ENCODE results near the gene C17orf107.

Gene C17orf107

DNA sequence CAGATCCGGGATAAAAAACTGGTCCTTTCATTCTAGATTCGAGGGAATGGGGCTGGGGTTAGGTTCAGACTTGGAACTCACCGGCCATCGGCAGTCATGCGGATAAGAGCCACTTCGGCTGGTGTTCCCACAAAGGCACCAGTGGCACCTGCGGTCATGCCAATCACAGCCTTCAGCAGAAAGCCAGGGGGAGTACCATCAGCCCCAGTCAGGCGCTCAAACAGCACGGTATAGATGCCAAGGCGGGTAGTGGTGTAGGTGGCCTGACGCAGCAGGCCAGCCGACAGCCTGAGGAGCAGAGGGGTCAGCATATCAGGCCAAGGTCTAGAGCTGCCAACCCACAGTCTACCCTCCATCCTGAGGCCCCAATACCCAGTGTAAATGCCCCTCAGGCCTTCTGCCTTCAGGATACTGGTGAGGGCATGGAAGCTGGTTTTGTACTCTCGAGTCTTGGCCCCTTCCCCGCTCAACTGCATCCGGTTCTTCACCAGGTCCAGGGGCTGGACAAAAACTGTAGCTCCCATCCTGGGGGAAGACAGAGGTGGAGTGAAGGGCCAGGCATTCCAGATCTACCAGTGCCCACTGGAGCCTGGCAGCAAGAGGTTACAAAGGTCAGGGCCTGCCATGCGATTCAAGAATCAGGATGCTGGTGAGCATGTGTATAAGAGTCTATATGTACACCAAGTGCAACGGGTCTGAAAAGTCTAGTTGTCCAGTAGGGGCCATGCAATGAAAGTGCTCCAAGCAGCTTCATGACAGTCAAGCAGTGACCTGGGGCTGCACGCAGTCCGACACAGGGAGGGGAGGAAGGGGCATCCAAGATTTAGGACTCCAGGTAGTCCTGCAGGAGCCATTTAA, 39.6 kb downstream of the C17orf107 start:
- DNase-seq, result no peak

DNA sequence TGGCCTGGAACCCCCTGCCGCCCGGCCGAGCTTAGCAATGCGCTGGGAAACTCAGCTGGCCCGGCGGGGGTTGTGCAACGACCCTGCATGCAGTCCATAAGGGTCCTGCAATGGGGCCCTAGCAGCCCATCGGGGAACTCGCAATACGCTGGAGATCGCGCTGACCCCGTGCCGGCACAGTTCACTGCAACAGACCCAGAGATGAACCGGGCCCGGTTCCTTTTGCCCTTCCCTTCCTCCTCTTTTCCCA, 40.1 kb downstream of the C17orf107 start:
- no peak for DNase-seq

DNA sequence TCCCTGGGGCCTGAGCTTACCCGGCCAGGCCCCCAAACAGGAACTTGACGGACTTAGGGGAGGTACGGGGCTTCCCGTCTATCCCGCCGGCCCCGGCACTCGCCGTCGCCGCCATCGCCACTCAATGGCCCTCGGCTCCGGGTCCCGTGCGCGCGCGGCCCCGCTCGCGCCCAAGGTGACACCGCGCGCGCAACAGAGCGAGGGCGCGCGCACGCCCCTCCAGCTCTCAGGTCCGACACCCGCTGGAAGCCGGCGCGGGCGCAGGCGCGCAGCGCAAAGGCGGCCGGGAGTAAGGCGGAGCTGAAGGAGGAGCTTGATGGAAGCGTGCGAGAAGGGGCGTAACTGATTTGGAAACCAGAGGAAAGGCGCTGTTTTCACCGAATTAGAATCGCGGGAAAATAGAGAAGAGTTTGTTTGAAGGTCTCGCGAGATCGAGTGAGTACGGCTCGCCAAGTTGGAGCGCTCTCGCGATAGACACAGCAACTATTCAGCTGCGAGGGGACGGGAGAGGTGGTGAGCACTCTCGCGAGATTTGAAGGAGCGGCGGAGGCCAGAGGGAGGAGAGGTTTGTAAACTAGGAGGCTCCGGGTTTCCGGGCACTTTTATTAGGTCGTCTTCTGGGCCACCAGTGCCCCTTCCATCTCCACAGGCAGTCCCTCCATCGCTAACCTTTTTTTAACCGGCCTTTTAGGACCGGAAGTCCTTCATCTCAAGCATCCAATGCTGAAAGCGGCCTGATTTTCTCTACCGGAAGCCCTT, 40.6 kb downstream of the C17orf107 start, which contains the start of the genes RNF167 and SLC25A11:
RNF167 (plus strand) TSS at position 473 of the 759 bp plus-strand sequence. CDS start 642 bp downstream, outside the sequence.
SLC25A11 (minus strand) TSS at position 251 of the 759 bp plus-strand sequence; CDS start at position 115, 136 bp downstream.
- DNase-seq, result peak; percentile 99

DNA sequence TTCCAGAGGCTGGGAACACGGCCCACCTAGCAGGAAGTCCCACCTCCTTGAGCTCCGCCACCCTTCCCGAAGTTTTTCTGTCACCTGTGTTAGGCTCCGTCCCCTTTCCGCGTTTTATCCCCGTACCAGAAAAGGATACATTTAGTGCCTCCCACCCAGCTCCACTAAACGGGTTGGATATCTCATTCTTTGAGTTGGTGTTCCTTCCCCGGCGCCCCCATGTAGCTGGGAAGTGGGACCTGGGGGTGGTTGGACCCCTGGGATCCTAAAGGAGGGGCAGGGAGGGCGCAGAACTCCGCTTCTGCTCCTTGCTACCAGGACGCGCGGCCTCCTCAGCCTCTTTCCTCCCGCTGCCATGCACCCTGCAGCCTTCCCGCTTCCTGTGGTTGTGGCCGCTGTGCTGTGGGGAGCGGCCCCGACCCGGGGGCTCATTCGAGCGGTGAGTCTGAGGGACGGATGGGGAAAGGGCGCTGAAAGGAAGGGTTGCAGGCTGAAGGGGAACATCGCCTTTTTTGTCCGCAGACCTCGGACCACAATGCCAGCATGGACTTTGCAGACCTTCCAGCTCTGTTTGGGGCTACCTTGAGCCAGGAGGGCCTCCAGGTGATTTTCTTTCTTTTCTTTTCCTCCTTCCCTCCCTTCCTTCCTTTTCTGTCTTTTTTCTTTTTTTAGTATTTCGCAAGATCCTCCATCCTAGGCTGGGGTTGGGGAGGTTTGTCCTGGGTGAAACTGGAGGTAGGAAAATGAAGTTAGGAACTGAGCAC, 41.4 kb downstream of the C17orf107 start:
- no peak for DNase-seq

DNA sequence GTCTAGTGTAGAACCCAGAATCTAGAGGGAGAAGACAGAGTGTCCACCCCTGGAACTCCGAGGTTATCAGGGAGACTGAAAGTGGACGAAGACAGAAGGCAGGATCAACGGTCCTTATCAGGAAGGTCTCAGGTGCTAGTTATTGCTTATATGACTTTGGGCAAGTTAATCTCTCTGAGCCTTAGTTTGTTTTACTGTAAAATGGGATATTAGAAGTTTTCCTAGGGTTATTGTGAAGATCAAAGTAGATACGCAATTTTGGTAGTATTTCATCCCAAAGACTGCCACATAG, 41.9 kb downstream of the C17orf107 start:
- DNase-seq, result no peak

DNA sequence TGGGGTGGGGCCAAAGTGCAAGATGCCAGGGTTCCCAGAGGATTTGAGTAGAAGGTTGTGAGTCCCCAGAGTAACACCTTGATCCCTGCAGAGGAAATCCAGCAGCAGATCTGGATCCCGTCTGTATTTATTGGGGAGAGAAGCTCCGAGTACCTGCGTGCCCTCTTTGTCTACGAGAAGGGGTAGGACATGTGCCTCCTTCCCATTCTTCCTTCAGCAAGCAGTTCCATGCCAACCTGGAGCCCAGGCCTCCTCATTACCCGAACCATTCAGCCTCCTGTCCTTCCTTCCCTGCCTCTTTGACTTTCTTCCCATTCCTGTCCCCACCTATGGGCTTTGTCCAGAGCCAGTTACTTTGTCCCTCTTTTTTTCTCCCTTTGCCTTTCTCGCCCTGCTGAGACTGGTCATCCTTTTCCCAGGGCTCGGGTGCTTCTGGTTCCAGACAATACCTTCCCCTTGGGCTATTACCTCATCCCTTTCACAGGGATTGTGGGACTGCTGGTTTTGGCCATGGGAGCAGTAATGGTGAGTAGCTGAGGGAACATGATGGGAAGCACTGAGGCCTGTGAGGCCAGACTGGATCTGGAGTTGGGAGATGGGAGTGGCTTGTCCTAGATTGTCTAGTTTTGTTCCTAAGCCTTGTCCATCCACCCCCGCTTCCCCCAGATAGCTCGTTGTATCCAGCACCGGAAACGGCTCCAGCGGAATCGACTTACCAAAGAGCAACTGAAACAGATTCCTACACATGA, 43.6 kb downstream of the C17orf107 start:
- no peak for DNase-seq

DNA sequence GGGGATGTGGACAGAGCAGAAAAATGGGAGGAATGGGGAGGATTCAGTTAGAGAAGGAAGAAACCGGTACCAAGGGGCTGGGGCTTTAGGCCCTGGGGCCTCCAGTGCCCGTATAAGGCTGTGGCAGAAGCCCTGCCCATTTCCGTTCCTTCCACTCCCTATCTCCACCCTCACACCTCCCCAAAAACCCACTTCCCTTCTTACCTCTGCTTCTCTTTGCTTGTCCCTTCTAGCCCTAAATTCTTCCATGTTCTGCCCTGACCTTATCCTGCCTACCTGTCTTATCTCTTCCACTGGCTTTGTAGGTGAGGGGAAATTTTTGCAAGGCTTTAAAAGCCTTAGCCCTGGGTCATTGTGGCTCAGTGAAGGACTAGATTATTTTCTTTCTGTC, 44.8 kb downstream of the C17orf107 start:
- no peak for DNase-seq

DNA sequence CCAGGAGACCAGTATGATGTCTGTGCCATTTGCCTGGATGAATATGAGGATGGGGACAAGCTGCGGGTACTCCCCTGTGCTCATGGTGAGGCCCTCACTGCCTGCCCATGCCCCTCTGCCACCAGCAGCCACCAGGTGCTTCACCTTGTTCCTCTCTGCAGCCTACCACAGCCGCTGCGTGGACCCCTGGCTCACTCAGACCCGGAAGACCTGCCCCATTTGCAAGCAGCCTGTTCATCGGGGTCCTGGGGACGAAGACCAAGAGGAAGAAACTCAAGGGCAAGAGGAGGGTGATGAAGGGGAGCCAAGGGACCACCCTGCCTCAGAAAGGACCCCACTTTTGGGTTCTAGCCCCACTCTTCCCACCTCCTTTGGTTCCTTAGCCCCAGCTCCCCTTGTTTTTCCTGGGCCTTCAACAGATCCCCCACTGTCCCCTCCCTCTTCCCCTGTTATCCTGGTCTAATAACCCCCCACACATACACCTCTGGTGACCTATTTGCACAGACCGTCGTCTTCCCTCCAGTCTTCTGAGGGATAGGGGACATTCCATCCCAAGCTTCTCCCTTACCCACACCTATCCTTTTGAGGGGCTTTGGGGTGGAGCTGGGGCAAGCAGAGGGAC, 45.3 kb downstream of the C17orf107 start:
- no peak for DNase-seq

DNA sequence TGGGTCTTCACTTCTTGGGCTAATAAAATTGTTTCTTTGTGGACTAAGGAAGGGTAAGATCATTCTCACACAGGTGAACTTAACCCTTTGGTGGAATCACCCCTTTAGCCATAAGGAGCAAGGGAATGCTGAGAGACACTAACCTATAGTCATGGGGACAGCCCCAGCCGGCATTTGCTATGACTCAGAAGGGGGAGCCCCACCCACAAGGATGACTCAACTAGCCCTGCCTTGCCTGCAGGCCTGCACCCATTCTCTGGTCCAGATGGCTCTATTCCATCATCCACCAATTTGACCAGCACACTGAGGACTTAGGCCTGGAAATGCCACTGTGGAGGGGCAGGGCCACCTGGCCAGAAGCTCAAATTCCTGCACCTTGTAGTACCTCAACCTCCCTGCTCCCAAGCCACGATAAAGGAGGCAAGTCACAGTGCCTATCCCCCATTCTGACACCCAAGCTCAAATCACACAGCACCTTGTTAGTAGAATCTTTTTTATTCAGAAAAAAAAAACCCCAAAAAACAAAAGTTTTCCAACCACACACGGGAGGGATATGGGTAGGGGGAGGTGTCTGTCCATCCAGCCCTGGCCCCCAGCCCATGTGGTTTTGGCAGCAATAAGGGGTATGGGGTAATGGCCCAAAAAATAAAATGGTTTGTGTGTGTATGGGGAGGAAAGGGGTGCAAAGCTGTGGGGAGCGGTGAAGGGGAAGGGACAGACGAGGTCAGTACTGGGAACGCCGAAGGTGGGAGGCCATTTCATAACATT, 46.0 kb downstream of the C17orf107 start:
- peak; percentile 23 for DNase-seq

DNA sequence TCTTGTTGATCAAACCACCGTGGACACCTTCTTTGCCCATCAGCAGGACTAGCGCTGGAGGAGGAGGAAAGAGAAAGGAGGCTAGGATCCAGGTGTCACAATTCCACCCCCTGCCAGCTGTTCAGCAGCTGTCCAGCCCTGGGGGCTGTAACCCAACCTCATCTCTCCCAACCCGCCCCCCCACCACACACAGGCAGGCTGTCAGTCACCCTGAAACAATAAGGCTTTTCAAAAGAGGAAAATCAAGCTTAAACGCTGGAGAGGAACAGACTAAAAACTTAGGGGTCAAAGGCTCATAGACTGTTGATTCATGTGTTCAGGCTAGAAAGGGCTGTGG, 46.6 kb downstream of the C17orf107 start:
- no peak for DNase-seq

DNA sequence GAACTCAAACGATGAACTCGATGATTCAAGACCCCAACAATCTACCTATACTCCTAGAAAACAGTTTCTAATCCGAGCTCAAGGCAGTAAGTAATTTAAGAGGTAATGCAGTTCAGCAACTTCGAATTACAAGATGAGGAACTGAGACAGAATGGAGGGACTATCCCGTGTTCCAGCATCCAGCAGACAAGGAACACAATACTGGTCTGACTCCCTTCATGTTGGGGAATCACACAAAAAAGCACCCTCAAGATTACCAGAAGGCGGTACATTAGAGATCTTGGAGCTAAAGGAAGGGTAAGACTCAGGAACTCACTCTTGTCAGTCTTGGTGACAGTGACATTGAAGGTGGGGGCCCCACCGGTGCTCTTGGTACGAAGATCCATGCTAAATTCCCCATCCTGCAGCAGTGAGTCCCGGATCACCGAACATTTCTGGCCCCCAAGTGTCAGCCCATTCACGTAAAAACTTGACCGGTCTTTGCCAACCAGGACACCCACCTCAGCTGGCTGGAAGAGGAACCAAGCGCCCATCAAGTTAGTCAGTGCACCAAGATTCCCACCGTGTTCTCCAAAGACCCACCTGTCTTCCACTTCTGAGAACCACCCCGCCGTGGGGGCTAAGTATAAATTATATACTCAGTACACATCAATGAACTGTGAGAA, 47.1 kb downstream of the C17orf107 start:
- no peak for DNase-seq

DNA sequence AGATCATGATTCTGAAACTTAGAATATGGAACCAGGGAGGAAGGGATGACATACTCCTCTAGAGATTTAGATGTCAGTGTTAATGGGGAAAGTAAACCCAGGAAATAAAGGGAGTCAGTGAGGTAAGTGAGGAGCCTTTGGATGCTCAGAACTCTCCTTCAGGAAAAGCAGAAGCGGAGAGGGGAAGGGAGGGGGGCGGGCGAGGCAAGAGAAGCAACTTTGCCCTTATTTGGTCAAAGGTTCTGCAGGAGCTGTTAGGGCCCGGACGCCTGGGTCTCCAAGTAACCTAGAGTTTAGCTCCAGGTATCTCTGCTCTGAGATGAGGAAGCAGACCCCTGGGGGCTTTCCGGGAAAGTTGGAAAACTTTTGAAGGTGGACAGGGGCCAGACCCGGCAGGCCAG, 47.7 kb downstream of the C17orf107 start:
- DNase-seq, result no peak

DNA sequence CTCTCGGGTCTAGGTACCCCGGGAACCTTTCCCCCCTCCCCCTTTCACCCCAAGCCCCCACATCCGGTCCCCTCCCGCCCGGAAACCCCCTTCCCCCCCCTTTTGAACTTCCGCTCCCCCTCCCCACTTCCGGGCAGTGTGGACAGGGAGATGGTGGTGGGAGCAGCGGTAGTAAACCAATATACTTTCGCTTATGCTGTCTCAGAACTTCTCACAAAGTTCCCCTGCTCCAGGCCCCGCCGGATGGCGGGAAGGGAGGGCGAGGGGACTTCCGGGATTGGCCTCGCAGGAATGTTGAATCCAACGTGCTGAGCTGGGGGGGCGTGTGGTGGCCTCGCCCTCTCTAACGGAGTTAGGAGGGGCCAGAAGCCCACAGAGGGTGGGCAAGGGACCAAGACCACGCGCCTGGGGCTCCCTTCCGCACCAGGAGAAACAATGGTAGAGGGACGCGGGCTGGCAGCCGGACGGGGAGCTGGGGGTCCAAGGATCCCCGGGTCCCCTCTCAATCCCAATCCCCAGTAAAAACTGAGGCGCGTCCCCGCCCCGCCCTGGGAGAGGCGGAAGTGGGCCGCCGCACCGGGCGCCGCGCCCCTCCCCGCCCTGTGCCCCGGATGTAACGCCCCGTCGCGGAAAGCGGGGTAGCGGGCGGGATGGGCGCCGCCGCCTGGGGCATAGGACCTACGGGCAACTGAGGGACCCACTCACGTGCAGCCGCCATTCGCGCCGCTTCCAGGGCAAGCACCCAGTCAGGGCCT, 48.3 kb downstream of the C17orf107 start:
- DNase-seq, result no peak

DNA sequence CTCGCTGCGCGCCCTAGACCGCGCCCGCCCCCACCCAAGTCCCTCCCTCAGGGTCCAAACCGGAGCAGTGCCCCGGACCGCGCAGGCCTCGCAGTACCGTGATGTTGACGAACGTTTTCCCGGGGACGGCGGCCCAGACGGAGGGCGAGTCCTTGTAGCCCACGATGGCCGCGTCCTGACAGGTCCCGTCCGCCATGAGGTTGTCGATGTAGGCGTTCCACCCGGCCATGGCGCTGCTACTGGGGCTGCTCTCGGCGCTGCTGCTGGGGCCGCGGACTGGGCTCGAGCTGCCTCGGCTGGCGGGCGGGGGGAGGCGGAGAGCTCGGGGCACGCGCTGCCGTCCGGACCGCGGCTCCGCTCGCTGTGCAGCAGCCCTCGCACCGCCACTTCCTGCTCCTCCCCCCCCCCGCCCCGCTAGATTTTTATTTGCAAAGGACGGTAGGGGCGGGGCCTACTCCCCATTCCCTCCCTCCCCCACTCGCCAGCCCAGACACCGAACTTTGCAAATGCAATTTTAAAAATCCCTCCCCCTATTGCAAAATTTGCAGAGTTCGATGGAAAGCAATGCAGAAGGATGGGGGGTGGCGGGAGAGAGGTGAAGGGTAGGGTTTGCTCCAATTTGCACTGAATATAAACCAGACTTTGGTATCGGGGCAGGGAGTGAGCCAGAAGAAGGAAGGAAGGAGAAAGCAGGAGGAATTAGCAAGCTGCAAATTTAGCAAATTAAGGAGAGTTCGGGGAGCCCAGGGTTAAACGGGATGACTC, 49.0 kb downstream of the C17orf107 start, which contains the start of gene PFN1:
PFN1 (minus strand) TSS at position 365 of the 765 bp plus-strand sequence; CDS start at position 229, 136 bp downstream.
- peak; percentile 70 for DNase-seq

DNA sequence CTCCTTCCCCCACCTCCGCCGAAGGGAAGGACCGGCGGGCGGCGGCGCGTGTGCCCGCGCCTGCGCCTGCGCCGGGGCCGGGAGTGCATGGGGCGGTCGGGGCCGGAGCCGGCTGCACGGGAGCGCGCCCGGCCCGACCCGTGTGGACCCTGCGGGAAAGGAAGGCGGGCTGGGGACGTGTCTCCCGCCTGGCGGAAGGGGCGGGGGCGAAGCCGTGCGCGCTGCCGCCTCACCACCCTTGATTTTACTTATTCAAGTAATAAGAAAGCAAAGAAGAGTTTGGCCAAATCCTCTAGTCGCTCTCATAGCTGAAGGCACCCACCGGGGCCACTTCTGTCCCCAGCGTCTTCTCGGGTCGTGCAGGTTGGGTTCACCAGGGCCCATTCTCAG, 49.6 kb downstream of the C17orf107 start:
- peak; percentile 77 for DNase-seq

DNA sequence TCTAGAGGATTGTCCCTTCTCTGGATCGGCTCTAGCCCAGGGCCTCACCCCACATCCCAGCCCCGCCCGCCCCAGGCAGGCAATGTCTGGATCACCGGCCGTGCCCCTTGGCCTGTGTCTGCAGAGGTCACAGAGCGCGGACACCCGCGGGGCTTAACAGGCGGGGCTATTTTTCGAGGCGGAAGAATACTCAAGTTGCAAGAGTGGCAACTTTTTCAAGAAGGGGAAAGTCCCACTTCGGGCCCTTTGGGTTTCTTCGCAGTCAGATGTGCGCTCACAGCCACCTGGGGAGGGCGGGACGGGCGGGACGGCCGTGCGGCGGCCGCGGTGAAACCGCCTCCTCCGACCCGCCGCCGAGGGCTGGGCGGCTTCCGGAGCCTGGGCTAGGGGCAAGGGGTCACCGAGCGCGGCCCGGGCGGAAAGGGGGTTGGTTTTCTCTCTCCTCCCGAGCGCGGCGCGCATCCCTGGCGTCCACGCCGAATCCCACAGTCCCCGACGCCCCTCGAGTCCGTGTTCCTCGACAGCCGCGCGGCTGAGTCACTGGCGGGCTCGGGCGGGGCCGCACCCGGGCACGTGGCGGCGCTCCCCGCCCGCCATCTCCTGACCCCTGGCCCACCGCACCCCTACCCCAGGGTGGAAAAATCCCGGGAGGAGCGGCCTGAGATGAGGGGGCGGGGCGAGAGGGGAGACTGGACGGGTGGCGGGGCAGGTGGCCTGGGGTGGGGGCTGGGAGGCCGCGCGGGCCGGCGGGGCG, 50.2 kb downstream of the C17orf107 start:
- no peak for DNase-seq

DNA sequence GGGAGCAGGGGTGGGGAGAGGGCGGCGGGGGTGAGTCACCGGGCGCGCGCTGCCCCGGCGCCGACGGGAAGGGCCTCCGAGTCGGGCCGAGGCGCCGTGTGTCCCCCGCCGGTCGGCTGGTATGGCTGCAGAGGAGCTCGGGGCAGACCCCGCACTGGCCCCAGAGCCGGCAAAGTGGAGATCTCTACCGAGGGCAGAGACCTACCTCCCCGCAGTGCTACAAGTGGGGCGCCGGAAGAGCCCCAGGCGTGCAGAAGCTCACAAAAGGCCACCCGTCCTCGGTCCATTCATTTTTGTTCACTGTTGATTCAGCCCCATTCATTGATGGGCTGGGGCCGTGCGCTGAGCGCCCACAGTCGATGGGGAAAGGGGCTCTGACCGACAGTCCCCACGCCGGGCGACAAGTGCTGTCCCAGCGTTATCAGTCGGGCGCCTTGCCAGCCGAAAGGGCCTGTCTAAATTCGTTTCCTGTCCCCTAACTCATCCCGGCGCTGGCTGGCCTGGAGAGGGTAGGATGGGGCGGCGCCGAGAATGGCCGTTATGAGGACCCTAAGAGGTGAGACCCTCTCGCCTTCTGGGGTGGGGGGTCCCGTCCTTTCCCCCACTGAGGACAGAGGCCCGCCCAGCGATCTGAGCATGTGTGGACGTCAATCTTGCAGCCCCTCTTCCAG, 50.9 kb downstream of the C17orf107 start:
- no peak for DNase-seq

DNA sequence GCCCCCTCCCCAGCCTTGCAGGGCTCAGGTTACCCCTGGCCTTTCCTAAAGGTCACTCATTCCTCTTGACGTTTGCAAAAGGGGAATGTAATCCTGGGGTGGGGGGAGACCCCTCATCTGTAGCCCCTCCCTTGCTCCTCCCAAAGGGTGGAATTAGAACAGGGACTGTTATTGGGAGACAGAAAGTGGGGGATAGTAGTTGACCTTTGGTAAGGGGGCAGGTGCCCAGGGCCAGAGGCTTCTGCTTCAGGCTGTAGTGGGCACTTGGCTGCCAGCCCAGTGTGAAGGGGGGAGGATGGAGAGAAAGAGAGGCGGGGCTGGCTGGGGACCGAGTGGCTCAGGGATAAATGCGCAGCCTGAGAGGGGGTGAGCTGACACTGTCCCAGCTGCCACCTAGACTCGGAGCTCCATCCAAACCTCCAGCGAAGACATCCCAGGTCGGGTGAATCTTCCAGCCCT, 51.4 kb downstream of the C17orf107 start, which contains the start of gene ENO3:
ENO3 (plus strand) TSS at position 374 of the 459 bp plus-strand sequence. CDS start 711 bp downstream, outside the sequence.
- DNase-seq, result no peak
